GM23248 (cell line): Measurements from ENCODE around the gene NOL9. TPM values are rescaled to one million over a fixed set of nuclear protein-coding genes. Genes with fewer than 3 reads are reported as not detected.

Experiments used
- DNase-seq: peaks from one replicate; pipeline ENCODE4 v3.0.0-alpha.2; 2015
- H2AFZ ChIP-seq: fragments of 200-600 bp; sonication (generic); 2 replicates; pipeline ENCODE4 v1.6.1; 2016; ENCODE audit warnings: antibody characterized with exemption
- H3F3A ChIP-seq: fragments of 200-600 bp; sonication (generic); 2 replicates; pipeline ENCODE4 v1.6.1; 2016; ENCODE audit warnings: mild to moderate bottlenecking, antibody characterized with exemption, mixed run types; ENCODE audit not compliant: insufficient read depth
- H3K27ac ChIP-seq: fragments of 200-600 bp; sonication (generic); 2 replicates; pipeline ENCODE4 v1.5.1; 2016; ENCODE audit warnings: mild to moderate bottlenecking
- H3K27me3 ChIP-seq: fragments of 200-600 bp; sonication (generic); replicated peaks from 2 replicates; pipeline ENCODE4 v1.6.1; 2016; ENCODE audit warnings: mild to moderate bottlenecking; ENCODE audit not compliant: insufficient read depth
- H3K36me3 ChIP-seq: fragments of 200-600 bp; sonication (generic); 2 replicates; pipeline ENCODE4 v1.6.1; 2016; ENCODE audit warnings: low read depth, mild to moderate bottlenecking
- H3K4me1 ChIP-seq: fragments of 200-600 bp; sonication (generic); 2 replicates; pipeline ENCODE4 v1.6.1; 2016; ENCODE audit warnings: mild to moderate bottlenecking; ENCODE audit not compliant: insufficient read depth
- H3K4me2 ChIP-seq: fragments of 200-600 bp; sonication (generic); one replicate; pipeline ENCODE4 v1.6.1; 2016; ENCODE audit warnings: mild to moderate bottlenecking; ENCODE audit not compliant: unreplicated experiment
- H3K4me3 ChIP-seq: fragments of 200-600 bp; sonication (generic); 2 replicates; pipeline ENCODE4 v1.5.1; 2016; ENCODE audit warnings: mild to moderate bottlenecking
- H3K79me2 ChIP-seq: fragments of 200-600 bp; sonication (generic); 2 replicates; pipeline ENCODE4 v1.6.1; 2016; ENCODE audit warnings: mild to moderate bottlenecking; ENCODE audit not compliant: insufficient read depth
- H3K9ac ChIP-seq: fragments of 200-600 bp; sonication (generic); 2 replicates; pipeline ENCODE4 v1.6.1; 2016; ENCODE audit warnings: mild to moderate bottlenecking
- H3K9me2 ChIP-seq: fragments of 200-600 bp; sonication (generic); 2 replicates; pipeline ENCODE4 v1.6.1; 2016; ENCODE audit warnings: mixed run types, mild to moderate bottlenecking, moderate library complexity; ENCODE audit not compliant: insufficient read depth
- H3K9me3 ChIP-seq: fragments of 200-600 bp; sonication (generic); one replicate; pipeline ENCODE4 v1.6.1; 2017; ENCODE audit warnings: low read depth
- H4K20me1 ChIP-seq: fragments of 200-600 bp; sonication (generic); 2 replicates; pipeline ENCODE4 v1.6.0; 2016; ENCODE audit not compliant: insufficient read depth
- EZH2 ChIP-seq: fragments of 200-600 bp; sonication (generic); IDR thresholded peaks from 2 replicates; pipeline ENCODE4 v1.6.1; 2018; ENCODE audit warnings: antibody characterized with exemption, mild to moderate bottlenecking; ENCODE audit not compliant: insufficient read depth, poor library complexity, severe bottlenecking
- EZH2phosphoT487 ChIP-seq: fragments of 200-600 bp; sonication (generic); IDR thresholded peaks from 2 replicates; pipeline ENCODE4 v1.6.1; 2018; ENCODE audit warnings: antibody characterized with exemption, moderate library complexity, mild to moderate bottlenecking, low read depth; ENCODE audit not compliant: insufficient read depth
- WGBS, 2 experiments: methylation state at CpG; one replicate each; pipeline ENCODE4 v1.1.6; 2015 to 2017; ENCODE audit warnings: low lambda C conversion rate in 2 of 2, low coverage in 1 of 2; ENCODE audit errors: missing lambda C conversion rate in 2 of 2; 5-methylcytosine and 5-hydroxymethylcytosine counted together
- in situ Hi-C: fragments of 300-500 bp; cut with MboI; formaldehyde crosslinking; loops from 2 replicates; pipeline ENCODE4 v1.15.0; 2020
- polyA plus RNA-seq: library from polyadenylated mRNA; unstranded; fragments of >200 nt; fragmentation: Nextera tagmentation; extraction: Ambion mirVana; gene quantifications from 2 replicates; pipeline ENCODE4 v1.2.1, GENCODE V29; 2016
- total RNA-seq: library from RNA; depleted of rRNA; stranded (reverse); fragments of >200 nt; shearing (Covaris generic); gene quantifications from 2 replicates; pipeline ENCODE4 v1.2.3, GENCODE V29; 2014

NOL9 gene
- total and polyA plus RNA-seq, 2 experiments from 2014 or later: 13.0 to 27.8 TPM

- H3K9ac ChIP-seq: no peak overlapping the region
- no peaks in the 10 kb centered on the region for H4K20me1 ChIP-seq
- H3K9me2 ChIP-seq: no peaks in the 10 kb centered on the region
- peaks cover 7% of the 10 kb centered on the region; the same call in 1 of the 2 replicates for H3F3A ChIP-seq
- 0 to 3% methylated on average over 14 to 15 of the region's 15 CpGs for WGBS, 2 experiments
- no peak overlapping the region for H2AFZ ChIP-seq
- H3K4me2 ChIP-seq: no peak overlapping the region
- H3K4me1 ChIP-seq: peaks cover 8% of the 10 kb centered on the region
- no peaks in the 10 kb centered on the region for H3K36me3 ChIP-seq
- no peaks in the 10 kb centered on the region for H3K27me3 ChIP-seq
- peak; percentile 93 for DNase-seq
- no peak overlapping the region for H3K4me3 ChIP-seq
- H3K9me3 ChIP-seq: no peaks in the 10 kb centered on the region
- no peak overlapping the region for H3K27ac ChIP-seq
- TF ChIP-seq EZH2 (no peak), EZH2phosphoT487 (no peak)
- in situ Hi-C loops: no loop called here
- H3K79me2 ChIP-seq: no peaks in the 10 kb centered on the region
Observed at GRCh38 chr1:6486433-6487011, 67.8 kb downstream of the NOL9 start.

- WGBS, 2 experiments: 5 to 7% methylated on average over 15 to 43 of the region's 80 CpGs
- Histone ChIP-seq H3F3A (no peaks in the 10 kb centered on the region), H3K79me2 (no peaks in the 10 kb centered on the region), H3K4me2 (peak overlapping the region; percentile 34), H3K9me2 (no peaks in the 10 kb centered on the region), H3K4me1 (no peaks in the 10 kb centered on the region), H3K36me3 (no peaks in the 10 kb centered on the region), H3K9ac (peak overlapping the region; percentile 58; the same call in 1 of the 2 replicates), H2AFZ (peak overlapping the region; percentile 61), H3K27ac (no peak overlapping the region), H3K9me3 (no peaks in the 10 kb centered on the region), H3K27me3 (no peaks in the 10 kb centered on the region), H3K4me3 (peak overlapping the region; percentile 68), H4K20me1 (no peaks in the 10 kb centered on the region)
- in situ Hi-C loops: no loop called here
- peak; percentile 45 for DNase-seq
- no peak for TF ChIP-seq EZH2
- TF ChIP-seq EZH2phosphoT487: no peak
Observed at GRCh38 chr1:6485168-6486101, 68.9 kb downstream of the NOL9 start.

GRCh38 chr1:6484826-6485167, 69.5 kb downstream of the NOL9 start:
- no peaks in the 10 kb centered on the region for H3K4me1 ChIP-seq
- H3K9ac ChIP-seq: peak overlapping the region; percentile 58; the same call in 1 of the 2 replicates
- no peak for TF ChIP-seq EZH2phosphoT487
- no peak for TF ChIP-seq EZH2
- DNase-seq: no peak
- H3K9me3 ChIP-seq: no peaks in the 10 kb centered on the region
- H4K20me1 ChIP-seq: no peaks in the 10 kb centered on the region
- in situ Hi-C loops: no loop called here
- H3K9me2 ChIP-seq: no peaks in the 10 kb centered on the region
- no peaks in the 10 kb centered on the region for H3K79me2 ChIP-seq
- no peak overlapping the region for H2AFZ ChIP-seq
- no peak overlapping the region for H3K4me2 ChIP-seq
- 35 to 40% methylated on average over 9 to 13 of the region's 13 CpGs for whole genome bisulfite sequencing, 2 experiments
- H3F3A ChIP-seq: no peaks in the 10 kb centered on the region
- H3K4me3 ChIP-seq: peak overlapping the region; percentile 68
- H3K27ac ChIP-seq: no peak overlapping the region
- H3K27me3 ChIP-seq: no peaks in the 10 kb centered on the region
- H3K36me3 ChIP-seq: no peaks in the 10 kb centered on the region

- Histone ChIP-seq H3K9ac (no peak overlapping the region), H3K4me3 (no peak overlapping the region), H3F3A (no peaks in the 10 kb centered on the region), H3K4me2 (no peak overlapping the region), H3K27me3 (no peaks in the 10 kb centered on the region), H3K9me2 (no peaks in the 10 kb centered on the region), H3K27ac (no peak overlapping the region), H3K9me3 (no peaks in the 10 kb centered on the region), H3K79me2 (no peaks in the 10 kb centered on the region), H2AFZ (no peak overlapping the region), H4K20me1 (no peaks in the 10 kb centered on the region), H3K36me3 (no peaks in the 10 kb centered on the region), H3K4me1 (no peaks in the 10 kb centered on the region)
- in situ Hi-C loops: no loop called here
- WGBS, 2 experiments: 84 to 91% methylated on average over 7 of the region's 7 CpGs
- TF ChIP-seq EZH2: no peak
- no peak for DNase-seq
Observed at GRCh38 chr1:6483761-6484117, 70.6 kb downstream of the NOL9 start.
